Muscle of back (tissue), 11 donors: ENCODE data around the gene XKR7. TPM values are rescaled to one million over a fixed set of nuclear protein-coding genes. Genes with fewer than 3 reads are reported as not detected.
"Not testable (repeated sequence)": the region's sequence is repeated elsewhere in the genome, so short reads cannot be mapped to it uniquely, and the experiment has no call there.

Source experiments
- DNase-seq, 3 donors: peaks; one replicate each; pipeline versions ENCODE4 v3.0.0 to v3.0.0-alpha.2; 2013
- polyA plus RNA-seq, 10 donors: library from polyadenylated mRNA; unstranded; fragments of 120-200 nt; gene quantifications; one replicate each; pipeline ENCODE4 v1.2.1, GENCODE V29; 2013; ENCODE audit not compliant: insufficient read length in 10 of 10

XKR7 gene
- polyA plus RNA-seq, 10 donors, result 0.07 to 0.16 (median 0.09) TPM; not detected in 2

- DNase-seq, result no peak
Measured at GRCh38 chr20:32012159-32012688, 44.3 kb downstream of the XKR7 start.

- DNase-seq, result no peak
Measured at GRCh38 chr20:32013326-32013725, 45.4 kb downstream of the XKR7 start.

- no peak for DNase-seq
Measured at GRCh38 chr20:32017711-32018251, 49.8 kb downstream of the XKR7 start.

GRCh38 chr20:32018269-32019155 is 50.6 kb downstream of the XKR7 start:
- peak in 2 of 3 donors; percentile 6 to 63 for DNase-seq

- DNase-seq, result no peak
Measured at GRCh38 chr20:32019156-32019510, 51.2 kb downstream of the XKR7 start.

GRCh38 chr20:32019563-32020463 is 51.9 kb downstream of the XKR7 start:
- no peak for DNase-seq

GRCh38 chr20:32021091-32021490 is 53.1 kb downstream of the XKR7 start:
- no peak for DNase-seq

GRCh38 chr20:32024683-32025295 is 56.8 kb downstream of the XKR7 start:
- no peak for DNase-seq

GRCh38 chr20:32027643-32028042 is 59.7 kb downstream of the XKR7 start:
- DNase-seq, result no peak

GRCh38 chr20:32028647-32029372 is 60.9 kb downstream of the XKR7 start:
- no peak for DNase-seq

GRCh38 chr20:32029561-32029960 is 61.6 kb downstream of the XKR7 start:
- no peak for DNase-seq

- DNase-seq, result peak; percentile 64 to 83 (median 64)
Measured at GRCh38 chr20:32031007-32031958, 63.3 kb downstream of the XKR7 start.

GRCh38 chr20:32033316-32033715 is 65.4 kb downstream of the XKR7 start:
- DNase-seq, result no peak

GRCh38 chr20:32033721-32034120 is 65.8 kb downstream of the XKR7 start:
- DNase-seq, result not testable (repeated sequence)

- DNase-seq, result no peak
Measured at GRCh38 chr20:32034581-32035425, 66.9 kb downstream of the XKR7 start.

- no peak for DNase-seq
Measured at GRCh38 chr20:32035426-32035779, 67.5 kb downstream of the XKR7 start.

GRCh38 chr20:32036252-32036651 is 68.3 kb downstream of the XKR7 start:
- no peak for DNase-seq

- DNase-seq, result no peak
Measured at GRCh38 chr20:32036716-32037485, 69.0 kb downstream of the XKR7 start.
